Central memory CD8-positive, alpha-beta T cell (primary cell): ENCODE results near the gene PODN.
A peak's percentile ranks its signal among the peaks of the same experiment; 100 is the strongest.

Source experiments
- ATAC-seq: fragments of 150-1000 bp; cut with Tn5 transposase; replicated peaks from 2 replicates; pipeline ENCODE4 v1.10.0; 2022; ENCODE audit warnings: mild to moderate bottlenecking, moderate FRiP score, moderate number of reproducible peaks; ENCODE audit not compliant: poor library complexity, severe bottlenecking; ENCODE audit errors: extremely low read depth
- DNase-seq, 2 donors: peaks; one replicate each; pipeline ENCODE4 v3.0.0; 2021; ENCODE audit warnings: low spot score in 2 of 2
- H3K27ac Mint-ChIP-seq: one replicate; pipeline ENCODE4 v1.8.0; 2022; ENCODE audit warnings: low read depth, mild to moderate bottlenecking, moderate library complexity, mixed read lengths
- H3K27me3 Mint-ChIP-seq: one replicate; pipeline ENCODE4 v1.8.0; 2022; ENCODE audit warnings: mixed read lengths
- H3K36me3 Mint-ChIP-seq: one replicate; pipeline ENCODE4 v1.8.0; 2022; ENCODE audit warnings: mild to moderate bottlenecking, moderate library complexity, mixed read lengths; ENCODE audit not compliant: insufficient read depth
- H3K4me1 Mint-ChIP-seq: one replicate; pipeline ENCODE4 v1.8.0; 2022; ENCODE audit warnings: mixed read lengths
- H3K4me3 Mint-ChIP-seq: one replicate; pipeline ENCODE4 v1.8.0; 2022; ENCODE audit warnings: mild to moderate bottlenecking, moderate library complexity, mixed read lengths
- H3K9me3 Mint-ChIP-seq: one replicate; pipeline ENCODE4 v1.8.0; 2022; ENCODE audit warnings: mixed read lengths

The PODN gene

DNA sequence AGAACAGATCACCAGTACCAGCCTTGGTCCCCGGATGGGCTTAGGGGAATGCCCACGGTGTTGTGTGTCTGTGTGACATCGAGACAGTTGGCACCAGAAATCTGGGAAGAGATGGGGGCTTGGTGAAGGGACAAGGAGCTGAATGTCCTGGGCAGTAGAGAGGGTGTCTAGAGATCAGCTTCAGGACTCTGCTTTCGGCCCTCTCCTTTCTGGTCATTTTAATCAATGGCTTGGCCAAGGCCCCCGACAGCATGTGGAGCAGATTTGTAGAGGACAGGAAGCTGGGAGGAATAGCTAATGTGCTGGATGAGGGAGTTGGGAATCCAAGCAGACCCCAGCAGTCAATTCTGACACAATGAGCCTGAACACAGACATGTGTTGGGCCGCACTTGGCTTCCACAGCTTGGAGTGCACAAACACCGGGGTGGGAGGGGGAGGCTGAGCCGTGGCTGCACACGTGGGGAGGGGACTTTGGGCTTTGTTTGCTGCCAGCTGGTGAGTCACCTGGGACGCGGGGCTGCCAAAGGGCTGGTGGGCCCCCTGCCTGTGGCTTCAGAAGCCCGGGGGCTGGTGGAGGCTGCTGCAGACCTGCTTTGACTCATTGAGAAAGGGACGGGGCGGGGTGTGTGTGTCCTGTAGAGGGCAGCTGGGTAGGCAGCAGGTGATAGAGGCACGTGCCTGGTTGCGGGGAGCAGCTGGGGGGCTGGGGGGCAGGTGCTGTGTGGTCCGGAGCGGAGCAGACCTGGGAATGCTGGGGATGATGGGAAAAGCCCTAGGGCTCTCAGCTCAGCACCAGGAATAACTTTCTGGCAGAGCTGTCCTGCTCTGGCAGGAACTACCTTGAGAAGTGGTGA lies 59.5 kb downstream of the PODN start:
- peaks cover 3% of the 10 kb centered on the region for H3K36me3 Mint-ChIP-seq
- DNase-seq = no peak
- ATAC-seq = no peak
- no peaks in the 10 kb centered on the region for H3K9me3 Mint-ChIP-seq
- peaks cover 11% of the 10 kb centered on the region for H3K27me3 Mint-ChIP-seq
- H3K4me1 Mint-ChIP-seq = peaks cover 21% of the 10 kb centered on the region
- H3K4me3 Mint-ChIP-seq = no peak overlapping the region
- peak overlapping the region; percentile 32 for H3K27ac Mint-ChIP-seq

DNA sequence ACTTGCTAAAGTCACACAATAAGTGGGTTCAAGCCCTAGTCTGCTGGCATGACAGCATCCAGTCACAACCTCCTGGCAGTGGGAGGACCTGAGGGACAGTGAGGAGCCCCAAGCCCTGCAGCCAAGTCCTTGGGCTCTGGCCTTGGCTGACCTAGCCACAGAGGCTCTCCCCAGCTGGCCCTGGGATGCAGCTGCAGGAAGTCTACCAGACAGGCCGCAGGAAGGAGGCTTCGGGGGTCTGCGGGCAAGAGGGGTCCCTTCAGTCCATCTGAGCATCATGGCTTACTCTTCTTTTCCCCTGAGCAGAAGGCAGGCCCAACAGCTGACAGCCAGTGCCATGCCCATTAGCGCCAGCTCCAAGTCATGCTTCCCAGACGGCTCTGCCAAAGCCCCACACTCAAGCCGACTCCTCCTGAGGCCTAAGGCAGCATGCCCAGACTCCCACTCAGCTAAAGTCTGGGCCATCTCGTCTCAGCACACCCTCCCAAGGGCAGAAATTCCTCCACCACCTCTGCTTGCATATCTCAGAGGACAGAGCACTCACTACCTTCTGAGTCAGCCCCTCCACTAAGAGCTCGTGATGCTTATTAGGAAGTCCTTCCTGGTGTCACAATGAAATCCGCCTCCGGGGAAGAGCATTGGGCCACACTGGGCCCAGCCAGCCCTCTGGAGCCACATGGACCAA lies 60.3 kb downstream of the PODN start:
- ATAC-seq (no peak), DNase-seq (no peak)
- H3K27ac Mint-ChIP-seq = peak overlapping the region; percentile 49
- H3K4me3 Mint-ChIP-seq = no peak overlapping the region
- peaks cover 3% of the 10 kb centered on the region for H3K36me3 Mint-ChIP-seq
- peaks cover 26% of the 10 kb centered on the region for H3K4me1 Mint-ChIP-seq
- no peaks in the 10 kb centered on the region for H3K9me3 Mint-ChIP-seq
- peaks cover 11% of the 10 kb centered on the region for H3K27me3 Mint-ChIP-seq

DNA sequence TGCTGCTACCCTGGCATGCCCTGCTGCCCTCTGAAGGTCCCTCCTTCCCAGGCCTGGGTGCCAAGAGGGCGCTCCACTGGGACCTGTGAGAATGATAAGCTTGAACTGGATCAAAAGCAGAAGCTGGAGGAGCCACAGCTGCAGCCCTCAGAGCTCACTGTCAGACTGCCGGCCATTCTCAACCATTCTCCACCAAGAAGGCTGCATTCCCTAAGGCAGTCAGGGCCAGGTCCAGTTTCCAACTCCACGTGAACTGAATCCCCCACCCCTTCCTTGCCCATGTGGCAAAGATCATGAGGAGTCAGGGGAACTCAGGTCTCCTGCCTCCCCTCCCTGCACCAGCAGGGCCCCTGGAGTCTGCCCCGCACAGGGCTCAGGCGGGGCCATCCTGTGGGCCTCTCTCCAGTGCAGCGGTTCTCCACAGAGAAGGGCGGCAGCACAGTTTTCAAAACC lies 61.0 kb downstream of the PODN start:
- ATAC-seq (no peak), DNase-seq (no peak)
- H3K36me3 Mint-ChIP-seq = peaks cover 3% of the 10 kb centered on the region
- H3K27ac Mint-ChIP-seq = peak overlapping the region; percentile 49
- peaks cover 32% of the 10 kb centered on the region for H3K4me1 Mint-ChIP-seq
- no peak overlapping the region for H3K4me3 Mint-ChIP-seq
- peaks cover 11% of the 10 kb centered on the region for H3K27me3 Mint-ChIP-seq
- no peaks in the 10 kb centered on the region for H3K9me3 Mint-ChIP-seq

DNA sequence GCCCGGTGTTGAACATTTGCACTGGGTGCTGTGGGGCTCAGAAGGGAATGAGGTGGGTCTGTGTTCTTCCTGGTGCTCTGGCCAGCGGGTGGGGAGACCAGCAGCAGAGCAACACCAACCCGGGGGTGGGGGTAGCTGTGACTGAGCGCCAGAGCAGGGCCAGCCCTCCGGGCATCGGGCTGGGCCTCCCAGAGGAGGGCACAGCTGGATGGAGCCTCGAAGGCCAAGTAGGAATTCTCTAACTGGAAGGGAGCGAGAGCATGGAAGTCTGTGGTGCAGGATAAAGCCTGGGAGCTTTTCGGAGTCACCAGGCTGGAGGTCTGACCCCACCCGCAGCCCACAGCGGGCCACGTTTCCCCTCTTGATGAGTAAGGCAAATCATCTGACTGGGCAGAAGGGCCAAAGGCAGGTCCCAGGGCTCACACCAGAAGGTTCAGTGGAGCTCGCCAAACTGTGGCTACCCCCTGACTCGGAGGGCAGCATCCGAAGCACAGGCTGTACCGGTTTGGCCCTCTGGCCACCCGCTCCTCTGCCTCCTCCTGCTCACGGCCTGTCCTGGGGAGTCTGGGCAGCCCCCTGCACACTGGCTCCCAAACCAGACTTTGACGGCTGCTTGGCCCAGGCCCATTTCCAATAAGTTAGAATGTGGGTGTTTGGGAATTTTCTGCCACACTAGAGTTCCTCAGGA lies 61.6 kb downstream of the PODN start:
- H3K4me1 Mint-ChIP-seq = peaks cover 38% of the 10 kb centered on the region
- no peak overlapping the region for H3K4me3 Mint-ChIP-seq
- ATAC-seq (no peak), DNase-seq (no peak)
- peaks cover 11% of the 10 kb centered on the region for H3K27me3 Mint-ChIP-seq
- peaks cover 3% of the 10 kb centered on the region for H3K36me3 Mint-ChIP-seq
- no peaks in the 10 kb centered on the region for H3K9me3 Mint-ChIP-seq
- H3K27ac Mint-ChIP-seq = no peak overlapping the region

DNA sequence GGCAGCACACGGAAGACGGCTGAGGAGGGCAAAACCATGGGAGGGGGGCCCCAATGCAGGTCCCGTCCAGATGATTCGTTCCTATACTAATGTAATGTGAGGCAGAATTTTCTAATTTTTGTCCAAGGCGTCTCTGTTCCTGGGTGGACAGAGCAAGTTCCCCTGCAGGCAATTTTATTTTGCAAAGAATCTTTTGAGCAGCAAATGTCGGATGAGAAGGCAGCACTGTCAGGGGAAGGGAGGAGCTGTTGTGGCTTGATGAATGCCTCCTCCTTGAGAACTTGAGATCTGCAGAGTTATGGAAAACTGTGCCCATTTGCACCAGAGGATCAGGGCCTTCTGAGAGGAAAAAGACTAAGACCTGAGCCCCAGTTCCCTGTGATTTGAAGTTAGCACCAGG lies 63.1 kb downstream of the PODN start:
- Mint-ChIP-seq H3K27ac (peak overlapping the region; percentile 69), H3K4me3 (no peak overlapping the region), H3K4me1 (peaks cover 45% of the 10 kb centered on the region), H3K9me3 (no peaks in the 10 kb centered on the region), H3K27me3 (peaks cover 11% of the 10 kb centered on the region), H3K36me3 (peaks cover 3% of the 10 kb centered on the region)
- no peak for ATAC-seq
- DNase-seq = no peak

DNA sequence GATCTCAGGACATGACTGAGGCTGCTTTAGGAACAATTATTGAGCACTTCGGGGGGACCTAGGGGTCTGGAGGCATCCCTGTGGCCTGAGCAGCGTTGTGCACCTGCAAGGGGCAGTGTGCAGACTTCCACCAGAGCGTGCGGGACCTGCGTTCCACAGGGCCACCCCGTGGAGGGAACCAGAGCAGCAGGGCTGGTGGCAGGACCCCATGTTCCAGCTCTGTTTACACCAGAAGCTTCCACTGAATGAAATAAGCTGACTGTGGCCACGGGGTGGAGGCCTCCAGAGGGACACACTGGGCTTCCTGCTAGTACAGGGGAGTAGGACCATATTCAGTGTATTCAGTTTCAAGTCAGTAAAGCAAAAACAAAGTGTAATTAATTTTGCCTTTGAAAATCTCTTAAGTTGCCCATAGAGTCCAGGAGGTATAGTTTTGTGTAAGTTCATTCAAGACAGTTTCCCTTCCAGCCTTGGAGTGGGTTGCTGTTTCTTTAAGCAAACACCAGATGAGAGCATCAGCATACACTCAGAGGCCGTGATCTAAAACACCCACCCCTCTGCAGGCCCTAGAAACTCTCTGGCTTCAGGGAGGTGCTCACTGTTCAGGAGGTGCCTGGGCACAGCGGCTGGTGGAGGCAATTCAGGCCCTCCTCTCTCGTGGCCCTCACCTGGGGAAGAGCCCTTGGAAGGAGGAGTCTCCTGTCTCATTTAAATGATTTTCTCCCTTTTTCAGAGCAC lies 63.8 kb downstream of the PODN start:
- DNase-seq = no peak
- peak overlapping the region; percentile 41 for H3K27ac Mint-ChIP-seq
- peaks cover 6% of the 10 kb centered on the region for H3K27me3 Mint-ChIP-seq
- H3K9me3 Mint-ChIP-seq = no peaks in the 10 kb centered on the region
- H3K4me3 Mint-ChIP-seq = no peak overlapping the region
- no peak for ATAC-seq
- peaks cover under 1% of the 10 kb centered on the region for H3K36me3 Mint-ChIP-seq
- H3K4me1 Mint-ChIP-seq = peaks cover 45% of the 10 kb centered on the region

DNA sequence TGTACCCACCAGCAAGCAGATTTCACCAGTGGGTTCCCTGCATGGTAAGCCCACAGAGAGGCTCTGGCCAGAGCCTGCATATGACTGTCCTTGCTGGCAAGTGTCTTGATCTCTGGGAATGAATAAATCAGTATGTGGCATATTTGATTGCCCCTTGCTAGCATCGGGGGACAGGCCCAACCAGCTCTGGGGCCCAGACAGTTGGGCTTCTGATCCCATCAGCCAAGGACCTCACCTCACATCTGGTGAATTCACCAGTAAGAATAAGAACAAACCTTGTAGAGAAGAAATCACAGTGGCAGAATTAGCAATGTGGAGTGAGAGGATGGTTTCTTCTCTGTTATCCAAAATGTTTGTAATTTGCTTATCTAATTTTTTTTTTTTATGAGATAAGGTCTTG lies 64.5 kb downstream of the PODN start:
- no peaks in the 10 kb centered on the region for H3K27me3 Mint-ChIP-seq
- H3K36me3 Mint-ChIP-seq = no peaks in the 10 kb centered on the region
- no peak overlapping the region for H3K4me3 Mint-ChIP-seq
- DNase-seq (no peak), ATAC-seq (no peak)
- H3K27ac Mint-ChIP-seq = no peak overlapping the region
- H3K9me3 Mint-ChIP-seq = no peaks in the 10 kb centered on the region
- peaks cover 39% of the 10 kb centered on the region for H3K4me1 Mint-ChIP-seq

DNA sequence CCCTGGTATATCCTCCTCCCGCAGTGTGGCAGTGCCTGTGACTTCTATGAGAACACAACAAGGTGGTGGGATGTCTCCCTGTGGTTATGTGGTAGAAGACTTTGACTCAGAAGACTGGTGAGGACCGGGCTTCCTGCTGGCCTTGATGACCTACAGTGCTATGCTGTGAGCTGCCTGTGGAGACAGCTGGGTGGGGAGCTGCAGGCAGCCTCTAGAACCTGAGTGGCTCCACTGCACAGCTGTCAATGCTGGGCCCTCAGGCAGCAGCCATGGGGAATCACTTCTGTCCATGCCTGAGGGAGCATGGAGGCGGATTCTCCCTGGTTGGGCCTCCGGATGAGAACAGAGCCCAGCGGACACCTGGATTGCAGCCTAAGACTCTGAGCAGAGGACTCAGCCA lies 65.5 kb downstream of the PODN start:
- ATAC-seq = peak; percentile 90
- H3K36me3 Mint-ChIP-seq = no peaks in the 10 kb centered on the region
- peaks cover 44% of the 10 kb centered on the region for H3K4me1 Mint-ChIP-seq
- H3K27me3 Mint-ChIP-seq = no peaks in the 10 kb centered on the region
- no peaks in the 10 kb centered on the region for H3K9me3 Mint-ChIP-seq
- DNase-seq = peak in 1 of 2 donors; percentile 23
- H3K4me3 Mint-ChIP-seq = peak overlapping the region; percentile 40
- peak overlapping the region; percentile 89 for H3K27ac Mint-ChIP-seq

DNA sequence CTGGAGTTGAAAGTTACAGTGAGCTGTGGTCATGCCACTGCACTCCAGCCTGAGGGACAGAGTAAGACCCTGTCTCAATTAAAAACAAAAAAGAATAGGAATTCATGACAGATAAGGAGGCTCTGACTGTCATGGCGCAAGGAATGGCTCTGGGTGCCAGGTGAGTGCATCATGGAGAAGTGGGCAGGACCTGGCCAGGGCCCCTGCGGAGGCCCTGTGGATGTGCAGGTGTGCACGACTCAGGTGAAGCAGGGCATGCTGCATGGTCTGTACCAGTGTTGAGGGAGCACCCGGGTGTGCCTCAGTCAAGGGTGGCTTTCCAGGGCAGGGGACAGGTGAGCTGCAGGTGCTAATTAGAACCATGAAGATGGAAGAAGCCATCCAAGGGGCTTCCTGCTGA lies 66.4 kb downstream of the PODN start:
- H3K27me3 Mint-ChIP-seq = no peaks in the 10 kb centered on the region
- no peak for ATAC-seq
- peak overlapping the region; percentile 40 for H3K4me3 Mint-ChIP-seq

DNA sequence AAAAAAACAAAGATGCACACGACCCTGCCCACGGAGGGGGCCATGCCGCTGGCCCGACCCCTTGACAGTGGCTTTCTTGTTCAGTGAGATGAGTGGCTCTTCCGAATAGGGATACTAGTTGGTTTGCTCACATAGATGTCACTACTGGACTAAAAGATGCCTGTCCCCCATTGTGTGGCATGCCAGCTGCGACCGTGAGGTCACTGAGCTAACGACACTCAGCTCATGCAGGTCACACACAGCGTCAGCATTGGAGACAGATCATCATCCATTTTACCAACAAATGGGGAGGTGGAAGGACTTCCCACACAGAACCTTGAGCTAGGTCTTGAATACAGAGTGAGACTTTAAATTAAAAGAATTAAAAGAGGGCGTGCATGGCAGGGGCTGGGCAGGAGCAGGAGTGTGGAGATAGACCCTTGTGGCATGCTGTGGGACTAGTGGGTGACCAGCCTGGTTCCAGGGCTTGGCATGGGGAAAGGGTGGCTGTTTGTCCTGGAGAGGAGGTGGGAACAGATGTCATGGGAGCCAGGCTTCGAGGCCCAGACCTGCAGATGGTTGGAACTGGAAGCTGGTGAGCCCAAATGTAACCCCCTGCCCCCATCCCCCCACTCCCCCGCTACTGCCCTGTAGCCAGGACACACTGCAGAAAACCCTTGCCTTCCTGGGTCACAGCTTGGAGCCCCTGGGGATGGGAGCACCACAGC lies 68.0 kb downstream of the PODN start:
- ATAC-seq (no peak), DNase-seq (no peak)
- H3K27me3 Mint-ChIP-seq = no peaks in the 10 kb centered on the region
- H3K4me3 Mint-ChIP-seq = no peak overlapping the region
- peaks cover under 1% of the 10 kb centered on the region for H3K36me3 Mint-ChIP-seq
- H3K9me3 Mint-ChIP-seq = no peaks in the 10 kb centered on the region
- peaks cover 58% of the 10 kb centered on the region for H3K4me1 Mint-ChIP-seq
- peak overlapping the region; percentile 52 for H3K27ac Mint-ChIP-seq

More for the DNA sequence above, 66.4 kb downstream of the PODN start:
- no peaks in the 10 kb centered on the region for H3K36me3 Mint-ChIP-seq
- peak overlapping the region; percentile 89 for H3K27ac Mint-ChIP-seq
- no peak for DNase-seq
- H3K9me3 Mint-ChIP-seq = no peaks in the 10 kb centered on the region
- H3K4me1 Mint-ChIP-seq = peaks cover 49% of the 10 kb centered on the region

DNA sequence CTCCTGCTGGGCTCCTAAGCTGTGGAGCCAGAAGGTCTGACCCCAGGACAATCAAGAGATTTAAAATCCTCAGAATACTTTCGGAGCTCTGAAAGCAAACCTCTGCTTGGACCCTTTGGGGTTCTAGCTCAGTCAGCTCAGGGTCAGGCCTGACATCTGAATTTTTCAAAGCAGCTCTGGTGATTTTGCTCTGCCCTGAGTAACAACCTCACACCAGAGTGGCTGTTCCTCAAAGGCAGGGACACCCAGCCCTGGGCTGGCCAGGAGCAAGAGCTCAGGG lies 68.5 kb downstream of the PODN start:
- peaks cover 57% of the 10 kb centered on the region for H3K4me1 Mint-ChIP-seq
- no peak overlapping the region for H3K4me3 Mint-ChIP-seq

More for the DNA sequence above, 68.5 kb downstream of the PODN start:
- DNase-seq = no peak
- no peak for ATAC-seq
- H3K9me3 Mint-ChIP-seq = no peaks in the 10 kb centered on the region
- peaks cover 2% of the 10 kb centered on the region for H3K36me3 Mint-ChIP-seq
- H3K27ac Mint-ChIP-seq = no peak overlapping the region
- H3K27me3 Mint-ChIP-seq = no peaks in the 10 kb centered on the region
